Lower leg skin (tissue), 4 donors: ENCODE results near the gene HK3. TPM values are rescaled to one million over a fixed set of nuclear protein-coding genes. Genes with fewer than 3 reads are reported as not detected.

Experiments used
- DNase-seq, 2 donors: peaks; one replicate each; pipeline ENCODE4 v3.0.0-alpha.2; 2019; ENCODE audit warnings: low spot score in 2 of 2
- H3K4me3 ChIP-seq: fragments of 200-600 bp; sonication (generic); 2 replicates; pipeline ENCODE4 v1.5.1; 2017; ENCODE audit warnings: mild to moderate bottlenecking, low read depth; ENCODE audit not compliant: poor library complexity, severe bottlenecking
- CTCF ChIP-seq, 3 donors: fragments of 450-650 bp; IDR thresholded peaks; one replicate each; pipeline ENCODE4 v1.5.1; 2016; ENCODE audit warnings: antibody characterized with exemption in 3 of 3, mild to moderate bottlenecking in 3 of 3, moderate library complexity in 2 of 3
- POLR2A ChIP-seq, 2 donors: fragments of 450-650 bp; IDR thresholded peaks; one replicate each; pipeline ENCODE4 v1.6.1; 2016 to 2017; ENCODE audit warnings: antibody characterized with exemption in 2 of 2, mild to moderate bottlenecking in 1 of 2, moderate library complexity in 1 of 2
- WGBS, 2 donors: methylation state at CpG; one replicate each; pipeline ENCODE4 v1.1.5; 2018; 5-methylcytosine and 5-hydroxymethylcytosine counted together
- intact Hi-C: fragments of 100-400 bp; cut with DNase I; formaldehyde crosslinking; loops from one replicate; pipeline ENCODE4 v1.15.0; 2023; ENCODE audit warnings: low total_unique reads
- total RNA-seq, 4 donors: library from RNA; depleted of rRNA; stranded (reverse); fragments of >200 nt; gene quantifications; one replicate each; pipeline ENCODE4 v1.1.0, GENCODE V29; 2016

Gene HK3
- total RNA-seq, 4 donors from 2014 or later, result 0.32 to 1.7 (median 0.76) TPM

- 47 to 78% methylated on average over 5 to 19 of the region's 21 CpGs for WGBS, 2 donors
- intact Hi-C loops, result no loop called here
- DNase-seq, result no peak
- no peak overlapping the region for H3K4me3 ChIP-seq
- no peak for TF ChIP-seq POLR2A (IDR thresholded peaks at IDR 0.05)
- no peak for TF ChIP-seq CTCF (IDR thresholded peaks at IDR 0.05)
These were observed 21.3 kb downstream of the HK3 start for GRCh38 chr5:176877793-176878331.

GRCh38 chr5:176876506-176877431, 22.4 kb downstream of the HK3 start:
- no peak for TF ChIP-seq CTCF (IDR thresholded peaks at IDR 0.05)
- TF ChIP-seq POLR2A (IDR thresholded peaks at IDR 0.05), result no peak
- no peak overlapping the region for H3K4me3 ChIP-seq
- WGBS, 2 donors, result 50 to 56% methylated on average over 15 to 21 of the region's 24 CpGs
- intact Hi-C loops, result no loop called here
- DNase-seq, result no peak

- H3K4me3 ChIP-seq, result no peak overlapping the region
- no peak for DNase-seq
- TF ChIP-seq POLR2A (IDR thresholded peaks at IDR 0.05), result no peak
- no peak for TF ChIP-seq CTCF (IDR thresholded peaks at IDR 0.05)
- intact Hi-C loops, result no loop called here
- WGBS, 2 donors, result 52 to 57% methylated on average over 27 of the region's 27 CpGs
These were observed 23.2 kb downstream of the HK3 start for GRCh38 chr5:176875783-176876505.

- WGBS, 2 donors, result 57 to 61% methylated on average over 17 of the region's 17 CpGs
- H3K4me3 ChIP-seq, result no peak overlapping the region
- no peak for TF ChIP-seq POLR2A (IDR thresholded peaks at IDR 0.05)
- no peak for TF ChIP-seq CTCF (IDR thresholded peaks at IDR 0.05)
These were observed 24.1 kb downstream of the HK3 start for GRCh38 chr5:176875014-176875550.

GRCh38 chr5:176874198-176874780, 24.9 kb downstream of the HK3 start:
- DNase-seq, result no peak
- H3K4me3 ChIP-seq, result no peak overlapping the region
- WGBS, 2 donors, result 64 to 73% methylated on average over 20 of the region's 20 CpGs
- intact Hi-C loops, result no loop called here
- TF ChIP-seq POLR2A (IDR thresholded peaks at IDR 0.05) (no peak), CTCF (IDR thresholded peaks at IDR 0.05) (no peak)

More at GRCh38 chr5:176875014-176875550, 24.1 kb downstream of the HK3 start:
- no peak for DNase-seq
- intact Hi-C loops, result no loop called here
